ENCODE results near the gene GET4. TPM values are rescaled to one million over a fixed set of nuclear protein-coding genes. Genes with fewer than 3 reads are reported as not detected.
"Not testable (repeated sequence)": the region's sequence is repeated elsewhere in the genome, so short reads cannot be mapped to it uniquely, and the experiment has no call there.

GET4 gene
- total RNA-seq, 4 donors from 2014 or later, result 29.8 to 50.2 (median 38.3) TPM

- 88 to 90% methylated on average over 15 of the region's 15 CpGs for WGBS, 2 donors
- Histone ChIP-seq H3K9me3 (no peaks in the 10 kb centered on the region), H3K4me3 (no peak overlapping the region), H3K4me1 (peaks cover 0 to 11% (median 0%) of the 10 kb centered on the region in 4 donors), H3K27me3 (no peaks in the 10 kb centered on the region), H3K36me3 (peaks cover 6 to 94% (median 8%) of the 10 kb centered on the region in 3 donors), H3K27ac (no peak overlapping the region)
- TF ChIP-seq CTCF (IDR thresholded peaks at IDR 0.05) (no peak), POLR2A (IDR thresholded peaks at IDR 0.05) (no peak), EP300 (IDR thresholded peaks at IDR 0.05) (no peak)
- no peak for DNase-seq (ENCODE audit: low spot score in 2 of 2)
Measured at GRCh38 chr7:844514-844913, 31.8 kb upstream of the GET4 start.

- H3K4me3 ChIP-seq, result no peak overlapping the region
- H3K36me3 ChIP-seq, result peaks cover 6 to 94% (median 13%) of the 10 kb centered on the region in 3 donors
- no peak for DNase-seq (ENCODE audit: low spot score in 2 of 2)
- no peak overlapping the region for H3K27ac ChIP-seq
- H3K27me3 ChIP-seq, result no peaks in the 10 kb centered on the region
- H3K9me3 ChIP-seq, result no peaks in the 10 kb centered on the region
- no peak for TF ChIP-seq EP300 (IDR thresholded peaks at IDR 0.05)
- no peak for TF ChIP-seq POLR2A (IDR thresholded peaks at IDR 0.05)
- WGBS, 2 donors, result 89 to 90% methylated on average over 22 of the region's 22 CpGs
- peaks cover 0 to 11% (median 0%) of the 10 kb centered on the region in 4 donors for H3K4me1 ChIP-seq
Measured at GRCh38 chr7:845091-845490, 31.3 kb upstream of the GET4 start.

- 95 to 96% methylated on average over 11 of the region's 11 CpGs for WGBS, 2 donors
Measured at GRCh38 chr7:845731-846130, 30.6 kb upstream of the GET4 start.

GRCh38 chr7:846958-847650, 29.2 kb upstream of the GET4 start:
- 90 to 94% methylated on average over 19 to 26 of the region's 37 CpGs for WGBS, 2 donors
- H3K4me1 ChIP-seq; H3K4me3 ChIP-seq; H3K27me3 ChIP-seq; H3K9me3 ChIP-seq; DNase-seq (ENCODE audit: low spot score in 2 of 2); H3K27ac ChIP-seq: not testable (repeated sequence)
- H3K36me3 ChIP-seq, result peaks cover 3 to 99% (median 13%) of the 10 kb centered on the region in 3 donors

More at GRCh38 chr7:845731-846130, 30.6 kb upstream of the GET4 start:
- TF ChIP-seq CTCF (IDR thresholded peaks at IDR 0.05), result no peak
- Histone ChIP-seq H3K27ac (no peak overlapping the region), H3K27me3 (no peaks in the 10 kb centered on the region), H3K4me1 (peaks cover 0 to 11% (median 0%) of the 10 kb centered on the region in 4 donors), H3K36me3 (peaks cover 3 to 96% (median 13%) of the 10 kb centered on the region in 3 donors), H3K9me3 (no peaks in the 10 kb centered on the region), H3K4me3 (no peak overlapping the region)
- no peak for DNase-seq (ENCODE audit: low spot score in 2 of 2)

GRCh38 chr7:847728-848127, 28.6 kb upstream of the GET4 start:
- not testable (repeated sequence) for H3K27me3 ChIP-seq; H3K27ac ChIP-seq; H3K4me1 ChIP-seq; H3K4me3 ChIP-seq; DNase-seq (ENCODE audit: low spot score in 2 of 2); H3K9me3 ChIP-seq
- WGBS, 2 donors, result 88 to 96% methylated on average over 10 to 17 of the region's 28 CpGs
- H3K36me3 ChIP-seq, result peaks cover 3 to 99% (median 9%) of the 10 kb centered on the region in 3 donors

GRCh38 chr7:849145-849544, 27.2 kb upstream of the GET4 start:
- DNase-seq (ENCODE audit: low spot score in 2 of 2), result no peak
- H3K4me3 ChIP-seq, result no peak overlapping the region
- H3K36me3 ChIP-seq, result peaks cover 0 to 99% (median 19%) of the 10 kb centered on the region in 3 donors
- WGBS, 2 donors, result 87 to 93% methylated on average over 14 of the region's 14 CpGs
- no peaks in the 10 kb centered on the region for H3K27me3 ChIP-seq
- no peak overlapping the region for H3K27ac ChIP-seq
- TF ChIP-seq CTCF (IDR thresholded peaks at IDR 0.05) (no peak), POLR2A (IDR thresholded peaks at IDR 0.05) (no peak), EP300 (IDR thresholded peaks at IDR 0.05) (no peak)
- no peaks in the 10 kb centered on the region for H3K9me3 ChIP-seq
- H3K4me1 ChIP-seq, result no peaks in the 10 kb centered on the region
